H1 (cell line): ENCODE measurements around the gene CAP1. TPM values are rescaled to one million over a fixed set of nuclear protein-coding genes. Genes with fewer than 3 reads are reported as not detected.

Experiments
- CTCF ChIA-PET: fragments of 300-600 bp; sonication (Branson Sonifier 250); formaldehyde crosslinking; loops from one replicate; lab custom pipeline; 2021; ENCODE audit not compliant: partially characterized antibody; lab: Charles Lee
- POLR2A ChIA-PET: fragments of 300-600 bp; sonication (Branson Sonifier 250); formaldehyde crosslinking; loops from one replicate; lab custom pipeline; 2021; ENCODE audit warnings: inconsistent platforms; ENCODE audit not compliant: partially characterized antibody; lab: Charles Lee
- DNase-seq, 2 experiments: peaks; one replicate each; pipeline versions ENCODE4 v3.0.0 to v3.0.0-alpha.2; 2010 to 2022; ENCODE audit warnings: low spot score in 2 of 2, low read depth in 1 of 2, mixed read lengths in 1 of 2
- FAIRE-seq: peaks from 2 replicates; lab custom pipeline; 2011; peaks lifted over from hg19 to GRCh38; lab: Jason Lieb, UNC
- H2AFZ ChIP-seq: 2 replicates; pipeline ENCODE4 v1.8.1; 2012; ENCODE audit warnings: low read length, inconsistent platforms
- H2AK5ac ChIP-seq: 2 replicates; pipeline ENCODE4 v1.6.1; 2013; ENCODE audit warnings: low read depth, low read length
- H2BK120ac ChIP-seq: replicated peaks from 2 replicates; pipeline ENCODE3; 2013; ENCODE audit warnings: low read depth, low read length, inconsistent platforms
- H2BK12ac ChIP-seq: 2 replicates; pipeline ENCODE4 v1.6.1; 2013; ENCODE audit warnings: low read depth, low read length
- H2BK15ac ChIP-seq: 2 replicates; pipeline ENCODE4 v1.6.1; 2013; ENCODE audit warnings: low read length
- H2BK20ac ChIP-seq: 2 replicates; pipeline ENCODE4 v1.6.1; 2013; ENCODE audit warnings: low read length
- H2BK5ac ChIP-seq: 2 replicates; pipeline ENCODE4 v1.6.1; 2013; ENCODE audit warnings: low read depth, low read length
- H3K14ac ChIP-seq: 2 replicates; pipeline ENCODE4 v1.6.1; 2013; ENCODE audit warnings: inconsistent platforms; ENCODE audit not compliant: insufficient read length
- H3K18ac ChIP-seq: 2 replicates; pipeline ENCODE4 v1.6.1; 2013; ENCODE audit warnings: low read length; ENCODE audit errors: extremely low read depth
- H3K23ac ChIP-seq: 2 replicates; pipeline ENCODE4 v1.6.1; 2013; ENCODE audit warnings: inconsistent platforms; ENCODE audit not compliant: insufficient read length
- H3K23me2 ChIP-seq: 2 replicates; pipeline ENCODE4 v1.6.1; 2013; ENCODE audit warnings: low read depth, low read length
- H3K27ac ChIP-seq: 2 replicates; pipeline ENCODE4 v1.6.1; 2011; ENCODE audit warnings: low read depth, low read length, inconsistent platforms
- H3K27me3 ChIP-seq, 4 experiments: replicated peaks in 1 of 4; 1 replicate in 1 of 4; 2 replicates in 3 of 4; pipeline versions ENCODE4 v1.6.1 to v1.8.1; 2011 to 2013; ENCODE audit warnings: low read length in 3 of 4, mild to moderate bottlenecking in 3 of 4, inconsistent platforms in 2 of 4, mixed read lengths in 2 of 4, moderate library complexity in 1 of 4; ENCODE audit not compliant: control insufficient read depth in 3 of 4, insufficient read depth in 3 of 4; ENCODE audit errors: extremely low read depth in 1 of 4
- H3K36me3 ChIP-seq, 4 experiments: 2 replicates each; pipeline versions ENCODE4 v1.6.1 to v1.8.1; 2011 to 2013; ENCODE audit warnings: mild to moderate bottlenecking in 4 of 4, low read length in 3 of 4, moderate library complexity in 2 of 4, control low read depth in 1 of 4, inconsistent platforms in 1 of 4; ENCODE audit not compliant: insufficient read depth in 4 of 4, control insufficient read depth in 2 of 4
- H3K4ac ChIP-seq: replicated peaks from 2 replicates; pipeline ENCODE3; 2013; ENCODE audit warnings: low read length, low read depth, mixed read lengths, inconsistent platforms; ENCODE audit not compliant: insufficient read length
- H3K4me1 ChIP-seq, 4 experiments: replicated peaks in 1 of 4; 1 replicate in 1 of 4; 2 replicates in 3 of 4; pipeline versions ENCODE4 v1.6.1 to v1.8.1; 2011 to 2013; ENCODE audit warnings: low read length in 3 of 4, inconsistent platforms in 2 of 4, mixed read lengths in 1 of 4; ENCODE audit not compliant: insufficient read depth in 4 of 4, control insufficient read depth in 3 of 4
- H3K4me2 ChIP-seq, 2 experiments: 2 replicates each; pipeline versions ENCODE4 v1.6.1 to v1.8.1; 2011 to 2013; ENCODE audit warnings: low read depth in 2 of 2, low read length in 2 of 2, control low read depth in 1 of 2, inconsistent platforms in 1 of 2, mild to moderate bottlenecking in 1 of 2; ENCODE audit not compliant: insufficient read depth in 1 of 2
- H3K4me3 ChIP-seq, 4 experiments: fragments of 200-600, 300-600 bp in 1 of 4; sonication (generic), shearing (Covaris generic), sonication (Bioruptor Twin) in 1 of 4; 2 replicates each; pipeline versions ENCODE4 v1.5.1 to v1.8.1; 2011 to 2016; ENCODE audit warnings: low read length in 4 of 4, low read depth in 3 of 4, control low read depth in 2 of 4, inconsistent platforms in 2 of 4, mild to moderate bottlenecking in 2 of 4, mixed read lengths in 1 of 4, moderate library complexity in 1 of 4; ENCODE audit not compliant: insufficient read depth in 2 of 4; ENCODE audit errors: extremely low read depth in 1 of 4
- H3K56ac ChIP-seq: replicated peaks from 2 replicates; pipeline ENCODE3; 2013; ENCODE audit warnings: low read depth, mild to moderate bottlenecking, mixed read lengths, low read length, inconsistent platforms; ENCODE audit not compliant: insufficient read length
- H3K79me1 ChIP-seq: 2 replicates; pipeline ENCODE4 v1.6.1; 2013; ENCODE audit warnings: low read depth, low read length, control low read depth
- H3K79me2 ChIP-seq, 2 experiments: 2 replicates each; pipeline versions ENCODE4 v1.6.1 to v1.8.1; 2012 to 2013; ENCODE audit warnings: low read length in 2 of 2, mild to moderate bottlenecking in 2 of 2, inconsistent platforms in 1 of 2; ENCODE audit not compliant: insufficient read depth in 2 of 2, control insufficient read depth in 1 of 2
- H3K9ac ChIP-seq, 4 experiments: replicated peaks in 1 of 4; 1 replicate in 1 of 4; 2 replicates in 3 of 4; pipeline versions ENCODE4 v1.6.1 to v1.8.1; 2011 to 2013; ENCODE audit warnings: low read depth in 3 of 4, low read length in 3 of 4, control low read depth in 2 of 4, mild to moderate bottlenecking in 2 of 4, moderate library complexity in 2 of 4, inconsistent platforms in 1 of 4; ENCODE audit errors: extremely low read depth in 1 of 4
- H3K9me3 ChIP-seq, 2 experiments: 2 replicates each; pipeline versions ENCODE4 v1.6.1 to v1.8.1; 2012 to 2013; ENCODE audit warnings: mild to moderate bottlenecking in 2 of 2, moderate library complexity in 2 of 2, control low read depth in 1 of 2, inconsistent platforms in 1 of 2, low read depth in 1 of 2, low read length in 1 of 2, mixed read lengths in 1 of 2; ENCODE audit not compliant: insufficient read depth in 2 of 2
- H4K20me1 ChIP-seq, 2 experiments: replicated peaks in 1 of 2; 2 replicates each; pipeline versions ENCODE3 to v1.8.1; 2011 to 2013; ENCODE audit warnings: inconsistent platforms in 2 of 2, low read length in 2 of 2, mild to moderate bottlenecking in 1 of 2; ENCODE audit not compliant: insufficient read depth in 2 of 2, control insufficient read depth in 1 of 2
- H4K5ac ChIP-seq: 2 replicates; pipeline ENCODE4 v1.6.1; 2013; ENCODE audit warnings: low read length, low read depth, mixed read lengths, inconsistent platforms; ENCODE audit not compliant: insufficient read length
- H4K8ac ChIP-seq: 2 replicates; pipeline ENCODE4 v1.8.0; 2013; ENCODE audit warnings: mild to moderate bottlenecking, moderate library complexity, low read length, inconsistent platforms; ENCODE audit not compliant: insufficient read depth; ENCODE audit errors: extremely low read depth
- H4K91ac ChIP-seq: replicated peaks from 2 replicates; pipeline ENCODE3; 2013; ENCODE audit warnings: low read length, mixed read lengths, inconsistent platforms; ENCODE audit not compliant: insufficient read length
- BCL11A ChIP-seq, 2 experiments: IDR thresholded peaks; one replicate each; pipeline ENCODE4 v1.6.1; 2011; ENCODE audit warnings: low read depth in 2 of 2, low read length in 2 of 2, mild to moderate bottlenecking in 2 of 2
- CBX8 ChIP-seq: fragments of 300-800, 300-1000 bp; sonication (generic); IDR thresholded peaks from 2 replicates; pipeline ENCODE4 v1.7.1; 2016; ENCODE audit warnings: low read depth, low read length, borderline replicate concordance
- CEBPB ChIP-seq: IDR thresholded peaks from 2 replicates; pipeline ENCODE4 v1.6.1; 2012; ENCODE audit warnings: low read depth, low read length
- CTBP2 ChIP-seq: IDR thresholded peaks from 2 replicates; pipeline ENCODE4 v1.7.0; 2011; ENCODE audit warnings: borderline replicate concordance, mild to moderate bottlenecking, moderate library complexity, mixed read lengths, low read length; ENCODE audit not compliant: insufficient read depth, insufficient read length
- GABPA ChIP-seq: IDR thresholded peaks from 2 replicates; pipeline ENCODE4 v1.6.1; 2011; ENCODE audit warnings: mild to moderate bottlenecking, low read length, moderate library complexity, borderline replicate concordance; ENCODE audit not compliant: insufficient read depth
- JUN ChIP-seq: IDR thresholded peaks from 2 replicates; pipeline ENCODE4 v1.6.1; 2011; ENCODE audit warnings: low read depth, mild to moderate bottlenecking, improper control_type of control experiment, low read length
- MAFK ChIP-seq: IDR thresholded peaks from 2 replicates; pipeline ENCODE4 v1.6.1; 2012; ENCODE audit warnings: low read depth, mild to moderate bottlenecking, improper control_type of control experiment, low read length
- NANOG ChIP-seq: IDR thresholded peaks from 2 replicates; pipeline ENCODE4 v1.6.1; 2011; ENCODE audit warnings: low read length, low read depth, mild to moderate bottlenecking, inconsistent platforms; ENCODE audit not compliant: insufficient read depth, poor library complexity, severe bottlenecking
- TBP ChIP-seq: IDR thresholded peaks from 2 replicates; pipeline ENCODE4 v1.6.1; 2011; ENCODE audit warnings: low read depth, low read length, improper control_type of control experiment
- WGBS, 2 experiments: shearing (Covaris generic) in 1 of 2; methylation state at CpG; one replicate each; pipeline versions ENCODE4 v1.1.6 to v1.1.7; 2013 to 2015; ENCODE audit warnings: low lambda C conversion rate in 2 of 2, mixed read lengths in 2 of 2, inconsistent platforms in 1 of 2, low coverage in 1 of 2, missing lambda C conversion rate in 1 of 2; ENCODE audit not compliant: insufficient replicate concordance in 2 of 2, insufficient coverage in 1 of 2, insufficient read length in 1 of 2; ENCODE audit errors: extremely low coverage in 1 of 2, missing lambda C conversion rate in 1 of 2; 5-methylcytosine and 5-hydroxymethylcytosine counted together
- polyA plus RNA-seq, 7 experiments: library from polyadenylated mRNA; depleted of rRNA in 3 of 7; stranded (reverse) in 5 of 7; unstranded in 2 of 7; fragments of >200 nt in 5 of 7; fragments of 200-250 nt in 2 of 7; gene quantifications; 1 replicate in 5 of 7; 2 replicates in 1 of 7; 4 replicates in 1 of 7; pipeline versions ENCODE4 v1.2.1 to v1.2.3, GENCODE V29; 2011 to 2013; ENCODE audit warnings: missing spikeins in 2 of 7, mixed read lengths in 2 of 7
- total RNA-seq: library from RNA; stranded (reverse); fragmentation: NEBNext Ultra II Directional; extraction: Animal tissue kit (Norgen Biotek cat#: 25700); gene quantifications from 2 replicates; pipeline ENCODE4 v1.2.1, GENCODE V29; 2021

CAP1 gene
- total and polyA plus RNA-seq, 2 of the 8 experiments (the other 6 are each of a cell fraction or from before 2014, with no cell fraction given), result 140 to 295 TPM

- Histone ChIP-seq H4K8ac (no peak overlapping the region), H3K18ac (no peak overlapping the region), H4K20me1 (no peaks in the 10 kb centered on the region), H3K4me3 (no peak overlapping the region), H3K36me3 (no peaks in the 10 kb centered on the region), H2BK20ac (no peak overlapping the region), H2AK5ac (no peak overlapping the region), H3K4me1 (no peaks in the 10 kb centered on the region), H3K4me2 (no peak overlapping the region), H3K4ac (no peak overlapping the region), H3K9ac (no peak overlapping the region), H3K23me2 (no peaks in the 10 kb centered on the region), H3K27ac (no peak overlapping the region), H3K27me3 (no peaks in the 10 kb centered on the region), H2BK12ac (no peak overlapping the region), H3K9me3 (peaks cover 0 to 8% of the 10 kb centered on the region in 2 experiments; a peak in 1 of 4 replicates), H3K56ac (no peak overlapping the region), H3K79me1 (no peaks in the 10 kb centered on the region), H3K79me2 (no peaks in the 10 kb centered on the region), H2AFZ (no peak overlapping the region), H2BK5ac (no peak overlapping the region), H4K5ac (no peak overlapping the region), H2BK15ac (no peak overlapping the region), H4K91ac (no peak overlapping the region), H3K23ac (no peak overlapping the region), H3K14ac (no peak overlapping the region), H2BK120ac (no peak overlapping the region)
- DNase-seq, result no peak
- no peak for FAIRE-seq
- ChIA-PET CTCF (interaction anchor here (0.6 to 1.1 kb wide), 3 partner anchors 21 to 318 kb away, joined by 3 read pairs; no protein-coding TSS in a partner anchor), POLR2A (interaction anchor here (0.6 to 1.7 kb wide), 2 partner anchors 24 to 37 kb away, joined by 3 read pairs; partner anchors contain the start of gene CAP1)
- WGBS, 2 experiments, result 90% methylated on average over 10 of the region's 10 CpGs; no CpG with 5 or more reads in 1 of the 2 experiments
- TF ChIP-seq TBP, result no peak
- TF ChIP-seq BCL11A (IDR thresholded peaks at IDR 0.05; ENCODE audit: low read depth in 2 of 2, low read length in 2 of 2), result no peak
- TF ChIP-seq CBX8, result no peak
- no peak for TF ChIP-seq JUN
- TF ChIP-seq CTBP2, result no peak
- TF ChIP-seq CEBPB, result no peak
- no peak for TF ChIP-seq GABPA
- no peak for TF ChIP-seq NANOG
- no peak for TF ChIP-seq MAFK
Measured at GRCh38 chr1:40003156-40004093, 37.1 kb upstream of the CAP1 start.
